ENCODE measurements around the gene HEBP2. TPM values are rescaled to one million over a fixed set of nuclear protein-coding genes. Genes with fewer than 3 reads are reported as not detected.

HEBP2 gene
- total and polyA plus RNA-seq, 2 donors from 2014 or later: 62.6 to 66.5 TPM

GRCh38 chr6:138377042-138377441 lies 27.0 kb upstream of the HEBP2 start:
- Histone ChIP-seq H3K27ac (ENCODE audit: low read depth in 2 of 2, low read length in 2 of 2) (no peak overlapping the region), H3K27me3 (ENCODE audit: control insufficient read depth, insufficient read depth, low read length) (no peaks in the 10 kb centered on the region), H3K4me3 (ENCODE audit: low read length in 3 of 3) (no peak overlapping the region), H3K4me1 (ENCODE audit: control insufficient read depth in 2 of 3, insufficient read depth in 2 of 3, low read depth in 1 of 3, low read length in 3 of 3) (no peaks in the 10 kb centered on the region), H3K36me3 (ENCODE audit: control insufficient read depth in 2 of 3, insufficient read depth in 3 of 3, low read length in 3 of 3) (no peaks in the 10 kb centered on the region), H3K9ac (ENCODE audit: low read length in 3 of 3) (no peak overlapping the region), H3K9me3 (ENCODE audit: control insufficient read depth in 2 of 3, insufficient read depth in 1 of 3, low read length in 3 of 3) (no peaks in the 10 kb centered on the region)
- intact Hi-C loops (cut with DNase I): no loop called here
- no peak for TF ChIP-seq CTCF (IDR thresholded peaks at IDR 0.05; ENCODE audit: borderline replicate concordance, extremely low read depth, insufficient read depth)
- DNase-seq (no peak), FAIRE-seq (no peak)

GRCh38 chr6:138377844-138378243 lies 26.2 kb upstream of the HEBP2 start, which contains the start of gene SMIM28:
TSS of gene SMIM28 (plus strand) at chr6:138377905. CDS start at chr6:138378073, 168 bp downstream.
- Histone ChIP-seq H3K9ac (ENCODE audit: low read length in 3 of 3) (no peak within 1 kb of the TSS), H3K4me3 (ENCODE audit: low read length in 3 of 3) (no peak within 1 kb of the TSS), H3K36me3 (ENCODE audit: control insufficient read depth in 2 of 3, insufficient read depth in 3 of 3, low read length in 3 of 3) (no peaks in the 10 kb centered on the region), H3K27me3 (ENCODE audit: control insufficient read depth, insufficient read depth, low read length) (no peaks in the 10 kb centered on the region), H3K27ac (ENCODE audit: low read depth in 2 of 2, low read length in 2 of 2) (no peak within 1 kb of the TSS), H3K9me3 (ENCODE audit: control insufficient read depth in 2 of 3, insufficient read depth in 1 of 3, low read length in 3 of 3) (no peaks in the 10 kb centered on the region), H3K4me1 (ENCODE audit: control insufficient read depth in 2 of 3, insufficient read depth in 2 of 3, low read depth in 1 of 3, low read length in 3 of 3) (no peaks in the 10 kb centered on the region)
- DNase-seq: no peak
- intact Hi-C loops (cut with DNase I): no loop called here
- TF ChIP-seq CTCF (IDR thresholded peaks at IDR 0.05; ENCODE audit: borderline replicate concordance, extremely low read depth, insufficient read depth): no peak
- FAIRE-seq: no peak

- no peak for TF ChIP-seq CTCF (IDR thresholded peaks at IDR 0.05; ENCODE audit: borderline replicate concordance, extremely low read depth, insufficient read depth)
- Histone ChIP-seq H3K9me3 (ENCODE audit: control insufficient read depth in 2 of 3, insufficient read depth in 1 of 3, low read length in 3 of 3) (no peaks in the 10 kb centered on the region), H3K4me3 (ENCODE audit: low read length in 3 of 3) (no peak overlapping the region), H3K27ac (ENCODE audit: low read depth in 2 of 2, low read length in 2 of 2) (no peak overlapping the region), H3K9ac (ENCODE audit: low read length in 3 of 3) (no peak overlapping the region), H3K36me3 (ENCODE audit: control insufficient read depth in 2 of 3, insufficient read depth in 3 of 3, low read length in 3 of 3) (no peaks in the 10 kb centered on the region), H3K4me1 (ENCODE audit: control insufficient read depth in 2 of 3, insufficient read depth in 2 of 3, low read depth in 1 of 3, low read length in 3 of 3) (no peaks in the 10 kb centered on the region), H3K27me3 (ENCODE audit: control insufficient read depth, insufficient read depth, low read length) (no peaks in the 10 kb centered on the region)
- intact Hi-C loops (cut with DNase I): no loop called here
- no peak for FAIRE-seq
- DNase-seq: no peak
These were observed 25.6 kb upstream of the HEBP2 start for GRCh38 chr6:138378463-138378862.
